HG02610 (cell line): ENCODE data around the gene MROH8.

Experiments
- ATAC-seq: cut with Tn5 transposase; IDR thresholded peaks from one replicate; pipeline ENCODE4 v1.9.1; 2021; ENCODE audit warnings: mild to moderate bottlenecking, moderate library complexity; ENCODE audit not compliant: unreplicated experiment

MROH8 gene

GRCh38 chr20:37200376-37200775, 21.0 kb upstream of the MROH8 start:
- ATAC-seq, result no peak

GRCh38 chr20:37198932-37199660, 19.7 kb upstream of the MROH8 start:
- ATAC-seq, result no peak

DNA sequence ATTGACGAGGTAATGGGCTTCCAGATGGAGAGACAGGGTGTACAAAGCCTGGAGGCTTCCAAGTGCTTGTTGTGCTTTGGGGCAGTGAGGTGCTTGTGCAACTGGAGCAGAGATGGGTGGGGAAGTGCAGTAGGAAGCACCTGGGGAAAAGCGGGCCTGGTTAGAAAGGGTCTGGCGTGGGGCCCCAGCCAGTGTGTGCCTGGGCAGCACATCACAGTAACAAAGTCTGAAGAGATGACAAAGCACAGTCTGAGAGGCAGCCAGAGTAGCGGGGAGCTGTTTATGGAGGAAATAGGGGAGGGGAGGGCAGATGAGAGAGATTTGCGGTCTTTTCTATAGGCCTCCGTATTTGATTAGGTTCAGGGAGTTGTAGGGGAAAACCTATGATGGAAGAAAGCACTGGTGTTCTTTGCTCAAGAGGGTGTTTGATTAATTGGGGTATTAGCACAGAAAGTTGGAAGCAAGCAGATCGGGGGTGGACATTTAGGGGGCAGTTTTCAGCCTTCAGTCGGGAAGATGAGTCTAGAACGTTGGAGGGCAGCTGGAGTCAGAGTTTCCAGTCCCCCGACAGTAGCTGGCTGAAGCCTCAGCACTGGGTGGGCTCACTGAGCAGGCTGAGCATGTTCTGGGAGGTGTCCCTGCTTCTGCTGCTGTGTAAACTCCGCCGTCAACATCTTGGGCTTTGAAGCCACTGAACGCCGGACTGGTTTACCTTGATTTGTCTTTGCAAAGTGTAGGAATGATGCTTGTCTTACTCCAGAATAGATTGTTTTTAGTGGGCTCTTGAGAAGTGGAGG, 15.5 kb upstream of the MROH8 start:
- ATAC-seq, result no peak

- no peak for ATAC-seq
Observed at GRCh38 chr20:37193821-37194220, 14.5 kb upstream of the MROH8 start.

DNA sequence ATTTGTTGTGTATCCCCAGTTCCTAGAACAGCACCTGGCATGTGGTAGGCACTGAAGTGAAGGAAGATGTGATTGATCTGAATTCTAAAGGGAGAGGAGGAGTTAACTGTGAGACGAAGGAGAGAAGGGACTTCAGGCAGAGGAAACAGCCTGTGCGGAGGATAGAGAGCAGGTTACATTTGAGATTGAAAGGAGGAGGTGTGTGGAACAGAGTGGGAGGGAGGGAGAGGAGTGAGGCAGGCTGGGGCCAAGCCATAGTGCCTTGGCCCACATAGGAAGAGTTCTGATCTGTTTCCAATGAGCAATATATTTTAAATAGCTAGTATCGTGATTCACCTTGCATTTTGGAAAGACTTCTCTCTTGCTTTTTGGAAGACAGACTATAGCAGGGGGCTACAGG, 13.9 kb upstream of the MROH8 start:
- ATAC-seq, result no peak

DNA sequence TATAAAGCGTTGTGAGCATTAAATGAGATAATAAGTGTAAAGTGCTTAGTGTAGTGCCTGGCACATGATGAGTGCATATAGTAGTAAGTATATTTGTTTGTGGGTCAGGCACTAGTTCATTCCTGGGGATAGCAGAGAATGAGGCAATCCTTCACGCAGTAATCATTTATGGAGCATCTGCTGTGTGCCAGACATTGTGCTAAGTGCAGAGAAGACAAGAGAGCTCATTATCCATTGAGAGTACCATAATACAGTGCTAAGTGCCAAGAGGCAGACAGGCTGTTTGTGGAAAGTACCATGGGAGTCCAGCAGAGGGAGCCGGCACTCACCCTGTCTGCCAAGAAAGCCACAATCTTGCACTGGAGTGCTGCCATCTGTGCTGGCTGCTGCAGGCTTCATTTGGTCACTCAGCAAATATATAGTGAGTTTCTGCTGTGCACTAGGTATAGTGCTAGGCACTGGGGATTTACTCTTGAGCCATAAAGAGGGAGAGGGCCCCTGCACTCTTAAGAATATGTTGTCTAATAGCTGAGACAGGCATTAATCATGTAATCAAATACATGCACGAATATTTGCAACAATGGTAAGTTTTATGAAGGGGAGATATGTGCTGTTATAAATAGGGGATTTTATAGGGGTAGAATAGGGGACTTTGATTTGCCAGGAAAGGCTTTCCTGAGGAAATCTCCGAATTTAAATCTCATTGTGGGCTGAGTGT, 12.9 kb upstream of the MROH8 start:
- no peak for ATAC-seq

GRCh38 chr20:37190354-37191112, 11.2 kb upstream of the MROH8 start:
- no peak for ATAC-seq

- ATAC-seq, result no peak
Observed at GRCh38 chr20:37189416-37190016, 10.2 kb upstream of the MROH8 start.

GRCh38 chr20:37188787-37189186, 9.4 kb upstream of the MROH8 start:
- ATAC-seq, result no peak

DNA sequence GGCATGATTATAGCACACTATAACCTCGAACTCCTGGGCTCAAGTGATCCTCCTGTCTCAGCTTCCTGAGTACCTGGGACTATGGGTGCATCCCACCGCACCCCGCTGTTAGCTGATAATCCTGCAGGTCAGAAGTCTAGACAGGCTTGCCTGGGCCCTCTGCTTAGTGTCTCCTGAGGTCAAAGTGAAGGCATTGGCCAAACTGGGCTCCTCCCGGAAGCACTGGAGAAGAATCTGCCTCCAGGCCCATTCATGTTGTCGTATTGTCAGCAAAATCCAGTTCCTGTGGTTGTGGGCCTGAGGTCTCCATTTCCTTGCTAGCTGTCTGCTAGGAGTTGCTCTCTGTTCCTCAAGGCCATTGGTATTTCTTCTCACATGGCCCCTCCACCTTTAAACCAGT, 6.3 kb upstream of the MROH8 start:
- no peak for ATAC-seq

GRCh38 chr20:37179683-37180524, 556 bp upstream of the MROH8 start:
- ATAC-seq, result no peak

DNA sequence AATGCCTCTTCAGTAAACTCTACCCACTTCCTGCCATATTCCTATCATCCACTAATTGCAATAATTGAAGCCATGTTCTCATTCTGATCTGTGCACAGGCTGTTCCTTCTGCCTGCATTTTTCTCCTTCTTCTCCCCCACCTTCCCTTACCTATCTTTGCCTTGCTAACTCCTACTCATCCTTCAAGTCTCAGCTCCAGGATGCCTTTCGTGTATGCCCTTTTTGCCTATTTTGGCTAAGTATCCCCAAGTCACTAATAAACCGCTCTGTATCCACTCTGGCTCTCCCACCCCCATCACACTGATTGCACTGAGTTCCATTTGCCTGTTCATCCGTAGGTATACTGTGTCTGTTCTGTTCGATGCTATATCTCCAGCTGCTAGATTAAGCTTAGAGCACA, 6.5 kb downstream of the MROH8 start:
- no peak for ATAC-seq

DNA sequence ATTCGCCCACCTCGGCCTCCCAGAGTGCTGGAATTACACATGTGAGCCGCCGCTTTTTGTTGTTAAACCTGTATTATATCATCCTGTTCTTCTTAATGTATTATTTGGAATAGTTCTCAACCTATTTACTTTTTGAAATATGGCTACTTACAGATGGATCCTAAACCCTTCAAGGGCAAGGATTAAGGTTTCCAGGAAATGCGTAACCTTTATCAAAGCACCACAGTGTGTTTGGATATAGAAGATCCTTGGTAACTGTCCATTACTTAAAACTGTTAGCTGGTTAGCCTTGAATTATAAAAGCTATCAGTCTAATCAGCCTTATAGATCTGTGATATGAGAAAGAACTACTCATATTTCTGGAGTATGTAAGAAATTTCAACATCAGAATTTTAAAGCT, 12.5 kb downstream of the MROH8 start:
- ATAC-seq, result no peak

- ATAC-seq, result no peak
Observed at GRCh38 chr20:37165031-37165430, 14.3 kb downstream of the MROH8 start.

DNA sequence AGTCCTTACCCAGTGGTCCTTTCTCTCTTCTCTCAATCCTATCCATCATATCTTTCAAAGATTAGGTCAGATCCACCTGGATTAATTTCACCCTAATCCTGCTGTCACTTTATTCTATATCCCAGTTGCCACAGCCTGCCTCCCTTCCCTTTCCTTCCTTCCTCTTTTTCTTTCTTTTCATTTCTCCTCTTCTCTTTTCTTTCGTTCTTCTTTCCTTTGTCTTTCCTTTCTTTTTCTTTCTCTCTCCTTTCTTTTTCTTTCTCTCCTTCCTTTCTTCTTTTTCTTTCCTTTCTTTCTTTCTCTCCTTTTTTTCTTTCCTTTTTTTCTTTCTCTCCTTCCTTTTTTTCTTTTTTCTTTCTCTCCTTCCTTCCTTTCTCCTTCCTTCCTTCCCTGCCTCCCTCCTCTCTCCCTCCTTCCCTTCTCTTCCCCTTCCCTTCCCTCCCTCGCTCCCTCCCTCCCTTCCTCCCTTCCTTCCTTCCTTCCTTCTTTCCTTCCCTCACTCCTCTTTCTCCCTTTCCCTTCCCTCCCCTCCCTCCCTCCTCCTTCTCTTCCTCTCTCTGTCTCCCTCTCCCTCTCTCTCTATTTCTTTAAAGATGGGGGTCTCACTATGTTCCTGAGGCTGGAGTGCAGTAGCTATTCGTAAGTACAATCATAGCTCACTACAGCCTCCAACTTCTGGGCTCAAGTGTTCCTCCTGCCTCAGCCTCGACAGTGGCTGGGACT, 15.4 kb downstream of the MROH8 start:
- ATAC-seq, result no peak

- ATAC-seq, result no peak
Observed at GRCh38 chr20:37162646-37163045, 16.7 kb downstream of the MROH8 start.

DNA sequence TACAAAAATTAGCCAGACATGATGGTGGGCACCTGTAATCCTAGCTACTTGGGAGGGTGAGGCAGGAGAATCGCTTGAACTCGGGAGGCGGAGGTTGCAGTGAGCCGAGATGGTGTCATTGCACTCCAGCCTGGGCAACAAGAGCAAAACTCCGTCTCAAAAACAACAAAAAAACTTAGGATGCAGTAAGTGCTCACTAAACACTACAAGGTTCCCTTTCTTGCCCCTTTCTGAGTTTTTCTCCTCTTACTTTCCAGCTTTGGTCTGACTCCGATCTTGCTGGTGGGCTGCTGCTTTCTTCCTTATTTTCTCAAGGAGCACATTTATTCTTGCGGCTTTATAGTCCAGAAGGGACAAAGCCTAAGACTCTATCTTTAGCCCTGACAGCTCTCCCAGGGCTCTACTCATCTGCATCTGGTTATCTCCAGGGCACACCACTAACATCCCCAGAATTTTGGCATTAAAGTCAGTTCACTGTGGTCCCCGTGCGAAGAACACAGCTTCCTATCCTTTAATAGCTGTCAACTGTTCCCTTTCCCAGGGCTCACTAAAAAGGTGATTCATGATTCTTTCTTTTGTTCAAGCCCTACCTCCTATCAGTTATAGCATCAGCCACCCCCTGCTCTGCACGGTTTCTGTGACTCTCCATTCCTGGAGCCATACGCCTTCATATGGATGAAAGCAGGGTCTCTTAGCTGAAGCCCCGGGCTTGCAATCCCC, 17.4 kb downstream of the MROH8 start:
- ATAC-seq, result no peak

- ATAC-seq, result no peak
Observed at GRCh38 chr20:37160683-37161082, 18.7 kb downstream of the MROH8 start.
